Retina (tissue), 1 donor: ENCODE measurements around the gene DAPK1.

Experiments used
- DNase-seq: peaks from one replicate; pipeline ENCODE4 v3.0.0-alpha.2; 2016

The DAPK1 gene

GRCh38 chr9:87497604-87498045, at the start of gene DAPK1:
Gene DAPK1, plus strand, starts transcription at chr9:87497867. Its CDS starts 1,211 bp downstream, at chr9:87499078.
- no peak for DNase-seq

GRCh38 chr9:87451149-87451548, 46.5 kb upstream of the DAPK1 start:
- no peak for DNase-seq

GRCh38 chr9:87455407-87455806, 42.3 kb upstream of the DAPK1 start:
- no peak for DNase-seq

GRCh38 chr9:87461256-87461655, 36.4 kb upstream of the DAPK1 start:
- DNase-seq = no peak

- no peak for DNase-seq
These were observed 33.3 kb upstream of the DAPK1 start for GRCh38 chr9:87464110-87464991.

GRCh38 chr9:87464992-87465378, 32.7 kb upstream of the DAPK1 start:
- no peak for DNase-seq

GRCh38 chr9:87465816-87466215, 31.9 kb upstream of the DAPK1 start:
- DNase-seq = no peak

- no peak for DNase-seq
These were observed 30.5 kb upstream of the DAPK1 start for GRCh38 chr9:87467187-87467586.

- DNase-seq = peak; percentile 14
These were observed 27.7 kb upstream of the DAPK1 start for GRCh38 chr9:87469793-87470465.

- no peak for DNase-seq
These were observed 25.9 kb upstream of the DAPK1 start for GRCh38 chr9:87471746-87472145.

- no peak for DNase-seq
These were observed 22.2 kb upstream of the DAPK1 start for GRCh38 chr9:87475463-87475862.

GRCh38 chr9:87478226-87478992, 19.3 kb upstream of the DAPK1 start:
- DNase-seq = no peak

GRCh38 chr9:87479801-87480201, 17.9 kb upstream of the DAPK1 start:
- no peak for DNase-seq

- DNase-seq = no peak
These were observed 15.5 kb upstream of the DAPK1 start for GRCh38 chr9:87481890-87482855.

GRCh38 chr9:87490225-87490624, 7.4 kb upstream of the DAPK1 start:
- no peak for DNase-seq

- no peak for DNase-seq
These were observed 6.8 kb upstream of the DAPK1 start for GRCh38 chr9:87490907-87491306.

- no peak for DNase-seq
These were observed 6.1 kb upstream of the DAPK1 start for GRCh38 chr9:87491523-87491922.

GRCh38 chr9:87492642-87493041, 5.0 kb upstream of the DAPK1 start:
- no peak for DNase-seq

- DNase-seq = peak; percentile 61
These were observed 2.6 kb upstream of the DAPK1 start for GRCh38 chr9:87494970-87495471.

- DNase-seq = no peak
These were observed 525 bp upstream of the DAPK1 start for GRCh38 chr9:87497080-87497603.

- DNase-seq = peak; percentile 95
These were observed 561 bp downstream of the DAPK1 start for GRCh38 chr9:87498046-87498810.
